Activated CD4-positive, alpha-beta T cell treated with anti-CD3 and anti-CD28 coated beads, Interleukin-2, amount 50 U/mL, for 1 hour (primary cell): ENCODE data around the gene CLINT1.

Experiments
- DNase-seq: peaks from one replicate; pipeline ENCODE4 v3.0.0-alpha.2; 2020

CLINT1 gene

GRCh38 chr5:157748760-157749461 lies 110.0 kb downstream of the CLINT1 start:
- no peak for DNase-seq

- no peak for DNase-seq
These were observed 110.9 kb downstream of the CLINT1 start for GRCh38 chr5:157747766-157748700.

- DNase-seq, result no peak
These were observed 111.7 kb downstream of the CLINT1 start for GRCh38 chr5:157747173-157747740.

DNA sequence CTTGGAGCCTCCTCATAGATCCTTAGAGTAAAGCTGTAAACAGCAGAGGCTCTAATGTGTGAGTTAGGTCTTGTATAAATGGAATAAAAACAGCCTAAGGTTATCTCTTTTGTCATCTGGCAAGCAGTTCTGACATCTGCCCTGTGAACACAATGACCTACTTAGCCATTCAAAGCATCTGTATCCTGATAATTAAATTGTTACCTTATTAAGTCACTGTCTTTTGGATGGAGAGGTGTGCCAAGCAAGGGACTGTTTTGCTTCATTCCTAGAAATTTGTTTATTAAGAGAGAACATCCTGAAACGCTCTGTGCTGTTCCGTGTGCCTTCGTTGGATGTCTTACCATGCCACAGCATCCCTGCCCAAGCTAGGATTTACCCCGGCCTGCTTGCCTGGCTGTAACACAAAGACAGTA lies 113.9 kb downstream of the CLINT1 start:
- no peak for DNase-seq

- no peak for DNase-seq
These were observed 114.6 kb downstream of the CLINT1 start for GRCh38 chr5:157744051-157745011.

GRCh38 chr5:157743163-157744050 lies 115.5 kb downstream of the CLINT1 start, which contains the start of gene LSM11:
Gene LSM11 (plus strand): TSS chr5:157743712. CDS start chr5:157743751, 39 bp downstream.
- DNase-seq, result peak; percentile 90

- DNase-seq, result no peak
These were observed 117.8 kb downstream of the CLINT1 start for GRCh38 chr5:157741131-157741530.

DNA sequence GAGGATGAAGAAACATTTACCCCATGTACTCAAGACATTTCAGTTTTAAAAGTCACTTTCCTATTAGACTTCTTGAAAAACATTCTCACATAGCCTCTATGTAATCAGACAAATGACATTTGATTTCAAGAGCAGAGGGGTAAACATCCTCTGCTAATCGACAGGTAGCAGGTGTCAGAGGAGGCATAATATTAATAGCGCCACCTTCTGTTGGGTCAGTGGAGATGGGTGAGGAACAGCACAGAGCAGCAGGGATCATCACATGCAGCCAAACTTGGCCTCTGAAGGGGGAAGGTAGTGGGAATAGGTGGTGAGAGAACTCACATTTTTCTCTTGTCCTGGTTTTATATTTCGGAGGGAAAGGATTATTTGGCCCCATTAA lies 118.7 kb downstream of the CLINT1 start:
- no peak for DNase-seq

- DNase-seq, result no peak
These were observed 119.3 kb downstream of the CLINT1 start for GRCh38 chr5:157739388-157740228.

DNA sequence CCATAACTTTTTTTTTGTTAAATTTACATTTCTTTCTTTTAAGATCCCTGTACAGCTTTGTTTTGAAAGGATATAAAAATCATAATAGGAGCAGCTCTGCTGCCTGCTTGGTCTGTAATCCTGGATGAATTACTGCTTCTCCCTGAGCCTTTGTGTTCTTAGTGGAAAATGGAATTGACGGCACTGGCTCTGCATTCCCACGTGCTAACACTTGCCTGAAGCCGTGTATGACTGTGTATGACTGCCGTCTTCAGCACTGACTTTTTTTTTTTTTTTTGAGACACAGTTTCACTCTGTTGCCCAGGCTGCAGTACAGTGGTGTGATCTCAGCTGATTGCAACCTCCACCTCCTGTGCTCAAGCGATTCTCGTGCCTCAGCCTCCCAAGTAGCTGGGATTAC lies 123.0 kb downstream of the CLINT1 start:
- DNase-seq, result no peak
